GM21447 (cell line): ENCODE data around the gene RREB1.

Source experiments
- ATAC-seq: cut with Tn5 transposase; IDR thresholded peaks from one replicate; pipeline ENCODE4 v1.9.1; 2021; ENCODE audit not compliant: unreplicated experiment

The RREB1 gene

GRCh38 chr6:7282097-7282906, 174.5 kb downstream of the RREB1 start:
- ATAC-seq = no peak

GRCh38 chr6:7283676-7284075, 175.9 kb downstream of the RREB1 start:
- ATAC-seq = no peak

GRCh38 chr6:7285416-7285815, 177.7 kb downstream of the RREB1 start:
- ATAC-seq = no peak

- ATAC-seq = no peak
Measured at GRCh38 chr6:7290079-7290478, 182.3 kb downstream of the RREB1 start.

GRCh38 chr6:7292596-7293255, 185.0 kb downstream of the RREB1 start:
- no peak for ATAC-seq

GRCh38 chr6:7295916-7296315, 188.2 kb downstream of the RREB1 start:
- no peak for ATAC-seq

GRCh38 chr6:7296602-7297001, 188.8 kb downstream of the RREB1 start:
- no peak for ATAC-seq

GRCh38 chr6:7298113-7298512, 190.4 kb downstream of the RREB1 start:
- no peak for ATAC-seq

GRCh38 chr6:7300926-7301325, 193.2 kb downstream of the RREB1 start:
- ATAC-seq = no peak
